Progenitor cell of endocrine pancreas (in vitro differentiated cells): Measurements from ENCODE around the gene ROBO4. TPM values are rescaled to one million over a fixed set of nuclear protein-coding genes. Genes with fewer than 3 reads are reported as not detected.

Experiments
- DNase-seq: peaks from one replicate; pipeline ENCODE4 v3.0.0; 2021; ENCODE audit warnings: low spot score; ENCODE audit not compliant: unreplicated experiment
- H3K27ac Mint-ChIP-seq: 2 replicates; pipeline ENCODE4 v1.8.0; 2021; ENCODE audit warnings: mild to moderate bottlenecking, moderate library complexity, mixed read lengths
- H3K27me3 Mint-ChIP-seq: 2 replicates; pipeline ENCODE4 v1.8.0; 2021; ENCODE audit warnings: mixed read lengths
- H3K36me3 Mint-ChIP-seq: 2 replicates; pipeline ENCODE4 v1.8.0; 2022; ENCODE audit warnings: mixed read lengths; ENCODE audit not compliant: insufficient read depth
- H3K4me1 Mint-ChIP-seq: 2 replicates; pipeline ENCODE4 v1.8.0; 2021; ENCODE audit warnings: low read depth, mixed read lengths
- H3K4me3 Mint-ChIP-seq: 2 replicates; pipeline ENCODE4 v1.8.0; 2021; ENCODE audit warnings: low read depth, mild to moderate bottlenecking, moderate library complexity, mixed read lengths
- H3K9me3 Mint-ChIP-seq: 2 replicates; pipeline ENCODE4 v1.8.0; 2021; ENCODE audit warnings: low read depth, mixed read lengths
- total RNA-seq: library from RNA; stranded (reverse); gene quantifications from 2 replicates; pipeline ENCODE4 v1.2.1, GENCODE V29; 2021
- TF ChIP-seq, protein P1 (sequence below): fragments of 200-600 bp; sonication (generic); IDR thresholded peaks from one replicate; pipeline ENCODE4 v1.5.0; 2021; ENCODE audit warnings: antibody characterized with exemption, mild to moderate bottlenecking; ENCODE audit not compliant: unreplicated experiment

ROBO4 gene
- total RNA-seq, 1 donor from 2014 or later = not detected

DNA sequence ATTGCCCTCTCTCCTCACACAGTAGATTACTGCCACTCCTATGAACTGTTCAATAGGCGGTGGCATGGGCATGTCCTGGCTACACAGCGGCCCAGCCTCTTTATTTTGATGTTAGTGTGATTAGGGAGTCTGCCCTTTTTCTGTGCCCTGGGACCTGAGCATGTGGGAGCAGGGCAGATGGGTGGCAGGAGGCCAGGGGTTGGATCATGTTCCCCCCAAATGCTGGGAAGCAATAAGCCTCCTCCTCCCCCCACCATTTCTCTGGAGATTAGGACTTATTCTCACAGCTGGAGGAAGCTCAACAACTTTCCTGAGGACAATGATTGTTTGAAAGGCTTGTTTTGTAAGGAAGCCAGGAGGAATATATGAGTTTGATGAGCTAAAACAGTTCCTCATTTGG lies 22.2 kb upstream of the ROBO4 start:
- Mint-ChIP-seq H3K9me3 (no peaks in the 10 kb centered on the region), H3K27ac (no peak overlapping the region), H3K36me3 (no peaks in the 10 kb centered on the region), H3K4me3 (no peak overlapping the region), H3K4me1 (no peaks in the 10 kb centered on the region), H3K27me3 (peaks cover 43% of the 10 kb centered on the region)
- TF ChIP-seq, protein P1, sequence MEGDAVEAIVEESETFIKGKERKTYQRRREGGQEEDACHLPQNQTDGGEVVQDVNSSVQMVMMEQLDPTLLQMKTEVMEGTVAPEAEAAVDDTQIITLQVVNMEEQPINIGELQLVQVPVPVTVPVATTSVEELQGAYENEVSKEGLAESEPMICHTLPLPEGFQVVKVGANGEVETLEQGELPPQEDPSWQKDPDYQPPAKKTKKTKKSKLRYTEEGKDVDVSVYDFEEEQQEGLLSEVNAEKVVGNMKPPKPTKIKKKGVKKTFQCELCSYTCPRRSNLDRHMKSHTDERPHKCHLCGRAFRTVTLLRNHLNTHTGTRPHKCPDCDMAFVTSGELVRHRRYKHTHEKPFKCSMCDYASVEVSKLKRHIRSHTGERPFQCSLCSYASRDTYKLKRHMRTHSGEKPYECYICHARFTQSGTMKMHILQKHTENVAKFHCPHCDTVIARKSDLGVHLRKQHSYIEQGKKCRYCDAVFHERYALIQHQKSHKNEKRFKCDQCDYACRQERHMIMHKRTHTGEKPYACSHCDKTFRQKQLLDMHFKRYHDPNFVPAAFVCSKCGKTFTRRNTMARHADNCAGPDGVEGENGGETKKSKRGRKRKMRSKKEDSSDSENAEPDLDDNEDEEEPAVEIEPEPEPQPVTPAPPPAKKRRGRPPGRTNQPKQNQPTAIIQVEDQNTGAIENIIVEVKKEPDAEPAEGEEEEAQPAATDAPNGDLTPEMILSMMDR = no peak
- no peak for DNase-seq

DNA sequence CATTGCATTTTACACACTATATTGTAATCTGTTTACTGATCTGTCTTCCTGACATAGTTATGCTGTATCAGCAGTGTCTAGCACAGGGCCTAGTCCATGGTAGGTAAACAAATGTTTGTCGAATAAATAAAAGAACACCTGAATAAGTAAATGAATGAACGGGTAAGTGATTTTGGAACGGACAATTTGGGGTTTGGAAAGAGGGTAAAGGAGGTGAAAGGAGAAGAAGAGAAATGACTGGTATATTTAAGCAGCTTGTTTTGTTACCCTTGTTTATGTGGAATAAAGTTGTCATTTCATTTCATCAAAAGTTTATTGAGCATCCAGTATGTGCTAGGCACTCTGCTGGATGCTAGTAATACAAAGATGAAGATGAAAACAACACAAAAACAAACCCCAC lies 21.3 kb upstream of the ROBO4 start, which contains the start of gene HEPN1:
TSS of gene HEPN1 (plus strand) at position 301 of the 400 bp plus-strand sequence.
- Mint-ChIP-seq H3K4me1 (no peaks in the 10 kb centered on the region), H3K27ac (no peak within 1 kb of the TSS), H3K4me3 (no peak within 1 kb of the TSS), H3K9me3 (no peaks in the 10 kb centered on the region), H3K36me3 (no peaks in the 10 kb centered on the region), H3K27me3 (peaks cover 36% of the 10 kb centered on the region)
- DNase-seq = no peak
- TF ChIP-seq, protein P1 = no peak

DNA sequence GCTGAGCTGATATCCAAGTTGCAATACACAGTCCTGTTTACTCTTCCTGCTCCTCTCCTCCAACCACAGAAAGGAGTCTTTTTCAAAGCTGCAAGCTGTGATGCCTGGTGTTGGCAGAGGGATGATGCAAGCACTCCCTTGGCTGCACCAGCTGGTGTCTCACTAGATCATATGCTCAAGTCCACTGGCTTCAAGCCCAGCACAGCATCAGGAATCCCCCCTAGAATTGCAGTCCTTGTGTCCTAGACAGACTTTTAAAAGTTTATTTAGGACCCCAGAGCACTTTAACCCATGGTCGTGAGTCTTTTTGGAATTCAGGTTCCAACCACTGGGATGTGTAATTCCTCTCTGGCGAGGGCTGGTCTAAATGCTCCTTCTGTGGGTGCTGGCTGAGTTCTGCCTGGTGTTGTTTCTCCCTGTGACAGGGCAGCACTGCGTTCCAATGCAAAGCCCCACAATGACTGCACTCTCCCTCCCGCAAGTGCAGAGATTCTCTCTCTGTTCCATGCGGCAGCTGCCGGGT lies 19.5 kb upstream of the ROBO4 start:
- TF ChIP-seq, protein P1 = no peak
- no peak overlapping the region for H3K4me3 Mint-ChIP-seq
- peaks cover 26% of the 10 kb centered on the region for H3K27me3 Mint-ChIP-seq
- no peak overlapping the region for H3K27ac Mint-ChIP-seq
- no peaks in the 10 kb centered on the region for H3K4me1 Mint-ChIP-seq
- H3K9me3 Mint-ChIP-seq = no peaks in the 10 kb centered on the region
- DNase-seq = no peak
- H3K36me3 Mint-ChIP-seq = no peaks in the 10 kb centered on the region

DNA sequence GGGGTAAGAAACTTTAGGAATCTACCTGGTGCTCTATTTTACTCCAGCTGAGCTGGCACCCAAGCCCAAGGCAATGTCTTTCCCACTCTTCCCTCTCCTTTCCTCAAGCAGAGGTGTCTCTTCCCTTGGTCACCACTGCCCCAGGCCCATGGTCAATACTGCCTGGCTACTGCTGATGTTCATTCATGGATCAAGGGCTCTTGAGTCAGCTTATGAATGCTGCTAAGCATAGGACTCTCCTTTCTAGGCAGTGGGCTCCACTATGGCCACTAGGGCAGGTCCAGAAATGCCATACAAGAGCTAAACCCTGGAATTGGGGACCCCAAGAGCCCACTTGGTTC lies 18.7 kb upstream of the ROBO4 start:
- no peaks in the 10 kb centered on the region for H3K4me1 Mint-ChIP-seq
- peaks cover 5% of the 10 kb centered on the region for H3K9me3 Mint-ChIP-seq
- TF ChIP-seq, protein P1 = no peak
- no peak overlapping the region for H3K27ac Mint-ChIP-seq
- no peak for DNase-seq
- no peaks in the 10 kb centered on the region for H3K36me3 Mint-ChIP-seq
- no peak overlapping the region for H3K4me3 Mint-ChIP-seq
- peaks cover 26% of the 10 kb centered on the region for H3K27me3 Mint-ChIP-seq

DNA sequence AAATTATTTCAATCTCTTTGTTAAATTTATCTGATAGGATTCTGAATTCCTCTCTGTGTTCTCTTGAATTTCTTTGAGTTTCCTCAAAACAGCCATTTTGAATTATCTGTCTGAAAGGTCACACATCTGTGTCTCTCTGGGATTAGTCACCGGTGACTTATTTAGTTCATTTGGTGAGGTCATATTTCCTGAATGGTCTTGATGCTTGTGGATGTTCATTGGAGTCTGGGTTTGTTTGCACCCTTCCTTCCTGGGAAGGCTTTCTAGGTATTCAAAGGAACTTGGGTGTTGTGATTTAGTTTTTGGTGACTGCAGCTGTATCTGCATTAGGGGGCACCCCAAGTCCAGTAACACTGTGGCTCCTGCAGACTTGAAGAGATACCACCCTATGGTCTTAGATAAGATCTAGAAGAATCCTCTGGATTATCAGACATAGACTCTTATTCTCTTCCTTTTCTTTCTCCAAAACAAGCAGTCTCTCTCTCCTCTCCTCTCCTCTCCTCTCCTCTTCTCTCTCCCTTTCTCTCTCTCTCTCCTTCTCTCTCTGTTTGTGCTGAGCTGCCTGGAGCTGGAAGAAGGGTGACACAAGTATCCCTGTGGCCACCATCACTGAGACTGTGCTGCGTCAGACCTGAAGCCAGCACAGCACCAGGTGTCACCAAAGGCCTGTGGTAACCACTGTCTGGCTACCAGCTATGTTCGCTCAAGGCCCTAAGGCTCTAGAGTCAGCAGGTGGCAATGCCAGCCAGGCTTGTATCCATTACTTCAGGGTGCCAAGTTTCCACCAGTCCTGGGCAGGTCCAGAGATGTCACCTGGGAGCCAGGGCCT lies 18.1 kb upstream of the ROBO4 start:
- no peaks in the 10 kb centered on the region for H3K4me1 Mint-ChIP-seq
- peaks cover 26% of the 10 kb centered on the region for H3K27me3 Mint-ChIP-seq
- H3K36me3 Mint-ChIP-seq = no peaks in the 10 kb centered on the region
- no peak overlapping the region for H3K27ac Mint-ChIP-seq
- H3K9me3 Mint-ChIP-seq = peaks cover 5% of the 10 kb centered on the region
- TF ChIP-seq, protein P1 = no peak
- no peak overlapping the region for H3K4me3 Mint-ChIP-seq
- DNase-seq = no peak
